Dermis blood vessel endothelial cell (primary cell): ENCODE results near the gene SPATA46. TPM values are rescaled to one million over a fixed set of nuclear protein-coding genes. Genes with fewer than 3 reads are reported as not detected.
"Not testable (repeated sequence)": the region's sequence is repeated elsewhere in the genome, so short reads cannot be mapped to it uniquely, and the experiment has no call there.

Experiments used
- DNase-seq: peaks from one replicate; pipeline ENCODE4 v3.0.0; 2010
- total RNA-seq: library from RNA; depleted of rRNA; stranded (reverse); fragments of >200 nt; gene quantifications from 2 replicates; pipeline ENCODE4 v1.2.3, GENCODE V29; 2014

The SPATA46 gene
- not detected in 2 replicates for total RNA-seq

- no peak for DNase-seq
Measured at GRCh38 chr1:162376691-162377090, at the start of gene SPATA46. Gene SPATA46, minus strand, starts transcription at chr1:162376854. Its CDS starts 64 bp downstream, at chr1:162376790.

GRCh38 chr1:162422662-162423375 lies 46.2 kb upstream of the SPATA46 start:
- no peak for DNase-seq

- DNase-seq: peak; percentile 41
Measured at GRCh38 chr1:162421258-162422164, 44.9 kb upstream of the SPATA46 start.

GRCh38 chr1:162420120-162420519 lies 43.5 kb upstream of the SPATA46 start:
- DNase-seq: no peak

- not testable (repeated sequence) for DNase-seq
Measured at GRCh38 chr1:162419450-162419931, 42.8 kb upstream of the SPATA46 start.

- not testable (repeated sequence) for DNase-seq
Measured at GRCh38 chr1:162418584-162418983, 41.9 kb upstream of the SPATA46 start.

- no peak for DNase-seq
Measured at GRCh38 chr1:162417650-162418049, 41.0 kb upstream of the SPATA46 start.

- DNase-seq: no peak
Measured at GRCh38 chr1:162416909-162417308, 40.3 kb upstream of the SPATA46 start.

- no peak for DNase-seq
Measured at GRCh38 chr1:162416215-162416614, 39.6 kb upstream of the SPATA46 start.

GRCh38 chr1:162412002-162412401 lies 35.3 kb upstream of the SPATA46 start, which contains the start of gene SH2D1B:
Gene SH2D1B, minus strand, starts transcription at chr1:162412136. Its CDS starts 120 bp downstream, at chr1:162412016.
- DNase-seq: peak; percentile 39

- no peak for DNase-seq
Measured at GRCh38 chr1:162407539-162407938, 30.9 kb upstream of the SPATA46 start.

- DNase-seq: peak; percentile 16
Measured at GRCh38 chr1:162406811-162407210, 30.2 kb upstream of the SPATA46 start.

- peak; percentile 58 for DNase-seq
Measured at GRCh38 chr1:162405800-162406199, 29.1 kb upstream of the SPATA46 start.

GRCh38 chr1:162404550-162405160 lies 28.0 kb upstream of the SPATA46 start:
- peak; percentile 27 for DNase-seq

GRCh38 chr1:162400790-162401355 lies 24.2 kb upstream of the SPATA46 start:
- no peak for DNase-seq

GRCh38 chr1:162398999-162399580 lies 22.4 kb upstream of the SPATA46 start:
- DNase-seq: no peak

GRCh38 chr1:162397943-162398560 lies 21.4 kb upstream of the SPATA46 start:
- no peak for DNase-seq

- no peak for DNase-seq
Measured at GRCh38 chr1:162397039-162397448, 20.4 kb upstream of the SPATA46 start.

GRCh38 chr1:162396201-162396906 lies 19.7 kb upstream of the SPATA46 start:
- no peak for DNase-seq

GRCh38 chr1:162391790-162392563 lies 15.3 kb upstream of the SPATA46 start:
- DNase-seq: peak; percentile 70
